ENCODE results near the gene IL36B. TPM values are rescaled to one million over a fixed set of nuclear protein-coding genes. Genes with fewer than 3 reads are reported as not detected.

The IL36B gene
- total RNA-seq, 1 donor from 2014 or later = not detected

DNA sequence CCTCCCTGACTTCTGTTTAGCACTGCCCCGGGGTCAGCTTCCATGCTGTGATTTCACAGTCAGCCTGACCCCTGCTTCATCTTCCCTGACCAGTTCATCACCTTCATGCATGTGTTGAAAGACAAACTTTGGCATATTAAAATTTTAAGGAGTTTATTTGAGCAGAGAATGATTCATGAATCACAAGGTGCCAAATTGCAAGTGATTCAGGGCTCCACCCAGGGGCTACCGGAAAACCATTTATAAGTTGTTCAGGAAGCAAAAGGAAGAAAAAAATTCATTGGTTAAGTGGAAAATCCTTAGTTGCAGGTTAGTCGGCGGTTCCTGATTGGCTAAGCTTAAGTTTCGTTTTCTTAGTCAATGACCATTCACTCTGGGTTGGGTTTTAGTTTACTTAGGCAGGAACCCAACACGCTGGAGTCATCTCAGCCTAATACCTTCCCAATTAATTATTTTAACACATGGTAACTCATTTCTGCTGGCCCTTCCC is 25.7 kb upstream of the IL36B start:
- DNase-seq (ENCODE audit: low read depth) (peak; percentile 98), FAIRE-seq (peak; percentile 36)
- Histone ChIP-seq H3K27me3 (ENCODE audit: control insufficient read depth, insufficient read depth, low read length) (no peaks in the 10 kb centered on the region), H3K4me3 (ENCODE audit: low read depth, low read length) (no peak overlapping the region), H3K36me3 (ENCODE audit: control insufficient read depth, insufficient read depth, low read length) (no peaks in the 10 kb centered on the region)
- TF ChIP-seq, protein P1, sequence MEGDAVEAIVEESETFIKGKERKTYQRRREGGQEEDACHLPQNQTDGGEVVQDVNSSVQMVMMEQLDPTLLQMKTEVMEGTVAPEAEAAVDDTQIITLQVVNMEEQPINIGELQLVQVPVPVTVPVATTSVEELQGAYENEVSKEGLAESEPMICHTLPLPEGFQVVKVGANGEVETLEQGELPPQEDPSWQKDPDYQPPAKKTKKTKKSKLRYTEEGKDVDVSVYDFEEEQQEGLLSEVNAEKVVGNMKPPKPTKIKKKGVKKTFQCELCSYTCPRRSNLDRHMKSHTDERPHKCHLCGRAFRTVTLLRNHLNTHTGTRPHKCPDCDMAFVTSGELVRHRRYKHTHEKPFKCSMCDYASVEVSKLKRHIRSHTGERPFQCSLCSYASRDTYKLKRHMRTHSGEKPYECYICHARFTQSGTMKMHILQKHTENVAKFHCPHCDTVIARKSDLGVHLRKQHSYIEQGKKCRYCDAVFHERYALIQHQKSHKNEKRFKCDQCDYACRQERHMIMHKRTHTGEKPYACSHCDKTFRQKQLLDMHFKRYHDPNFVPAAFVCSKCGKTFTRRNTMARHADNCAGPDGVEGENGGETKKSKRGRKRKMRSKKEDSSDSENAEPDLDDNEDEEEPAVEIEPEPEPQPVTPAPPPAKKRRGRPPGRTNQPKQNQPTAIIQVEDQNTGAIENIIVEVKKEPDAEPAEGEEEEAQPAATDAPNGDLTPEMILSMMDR (IDR thresholded peaks at IDR 0.05; ENCODE audit: insufficient read depth, low read length, severe bottlenecking) = no peak

DNA sequence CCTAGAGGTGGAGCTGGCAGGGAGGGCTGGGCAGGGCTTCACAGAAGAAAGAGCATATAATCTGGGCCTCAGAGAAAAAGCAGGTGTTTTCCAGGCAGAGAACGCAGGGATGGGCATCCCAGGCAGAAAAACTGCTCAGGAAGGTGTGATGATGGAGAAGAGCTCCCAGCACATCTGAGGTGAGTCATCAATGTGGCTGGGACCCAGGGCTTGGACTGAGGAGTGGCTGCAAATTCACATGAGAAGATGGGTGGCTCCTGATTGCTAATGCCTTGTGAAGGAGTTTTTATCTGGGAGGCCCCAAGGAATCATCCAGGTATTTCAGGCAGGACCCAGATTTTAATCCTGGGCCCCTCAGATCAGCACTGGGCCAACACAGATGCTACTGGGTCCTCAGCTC is 25.3 kb upstream of the IL36B start:
- H3K27me3 ChIP-seq (ENCODE audit: control insufficient read depth, insufficient read depth, low read length) = no peaks in the 10 kb centered on the region
- TF ChIP-seq, protein P1 (IDR thresholded peaks at IDR 0.05; ENCODE audit: insufficient read depth, low read length, severe bottlenecking) = no peak
- H3K4me3 ChIP-seq (ENCODE audit: low read depth, low read length) = no peak overlapping the region
- FAIRE-seq = peak; percentile 95
- no peaks in the 10 kb centered on the region for H3K36me3 ChIP-seq (ENCODE audit: control insufficient read depth, insufficient read depth, low read length)
- peak; percentile 96 for DNase-seq (ENCODE audit: low read depth)

DNA sequence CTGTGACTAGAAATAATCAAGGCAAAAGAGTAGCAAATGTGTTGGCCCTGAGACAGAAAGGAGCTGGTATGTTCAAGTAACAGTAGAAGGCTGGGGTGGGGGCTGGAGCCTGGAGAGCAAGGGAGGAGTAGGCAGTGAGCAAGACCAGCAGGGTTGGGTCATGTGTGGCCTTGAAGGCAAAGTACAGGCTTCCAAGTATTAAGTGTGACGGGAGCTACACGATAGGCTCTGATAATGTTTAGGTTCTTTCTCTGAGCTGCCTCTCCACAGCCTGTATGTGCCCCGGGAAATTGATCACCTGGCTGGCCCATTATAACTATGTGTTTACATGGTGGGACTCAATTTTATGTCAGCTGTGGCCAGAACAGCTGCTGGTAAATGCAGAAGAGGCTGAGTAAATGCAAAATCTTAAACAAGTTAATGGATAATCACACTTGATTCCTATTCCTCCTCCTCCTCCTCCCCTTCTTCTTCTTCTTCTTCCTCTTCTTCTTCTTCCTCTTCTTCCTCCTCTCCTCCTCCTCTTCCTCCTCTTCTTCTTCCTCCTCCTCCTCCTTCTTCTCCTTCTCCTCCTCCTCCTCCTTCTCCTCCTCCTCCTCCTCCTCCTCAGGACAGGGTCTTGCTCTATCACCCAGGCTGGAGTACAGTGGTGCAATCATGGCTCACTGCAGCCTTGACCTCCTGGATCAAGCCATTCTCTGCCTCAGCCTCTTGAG is 24.4 kb upstream of the IL36B start:
- no peak for DNase-seq (ENCODE audit: low read depth)
- TF ChIP-seq, protein P1 (IDR thresholded peaks at IDR 0.05; ENCODE audit: insufficient read depth, low read length, severe bottlenecking) = no peak
- Histone ChIP-seq H3K36me3 (ENCODE audit: control insufficient read depth, insufficient read depth, low read length) (no peaks in the 10 kb centered on the region), H3K4me3 (ENCODE audit: low read depth, low read length) (no peak overlapping the region), H3K27me3 (ENCODE audit: control insufficient read depth, insufficient read depth, low read length) (no peaks in the 10 kb centered on the region)
- FAIRE-seq = peak; percentile 80

DNA sequence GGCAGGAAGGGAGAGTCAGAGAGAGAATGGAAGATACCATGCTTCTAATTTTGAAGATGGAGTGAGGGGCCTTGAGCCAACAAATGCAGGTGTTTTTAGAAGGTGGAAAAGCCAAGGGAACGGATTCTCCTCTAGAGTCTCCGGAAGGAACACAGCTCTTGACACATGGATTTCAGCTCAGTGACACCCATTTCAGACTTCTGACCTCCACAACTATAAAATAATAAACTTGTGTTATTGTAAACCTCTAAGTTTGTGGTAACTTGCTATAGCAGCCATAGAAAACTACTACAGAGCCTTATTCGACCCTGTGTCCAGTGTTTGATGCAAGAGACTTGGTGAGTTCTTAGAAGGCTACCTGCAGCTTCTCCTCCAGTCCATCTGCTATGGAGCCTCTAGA is 22.9 kb upstream of the IL36B start:
- no peak for FAIRE-seq
- no peak for DNase-seq (ENCODE audit: low read depth)
- no peaks in the 10 kb centered on the region for H3K36me3 ChIP-seq (ENCODE audit: control insufficient read depth, insufficient read depth, low read length)
- no peaks in the 10 kb centered on the region for H3K27me3 ChIP-seq (ENCODE audit: control insufficient read depth, insufficient read depth, low read length)
- TF ChIP-seq, protein P1 (IDR thresholded peaks at IDR 0.05; ENCODE audit: insufficient read depth, low read length, severe bottlenecking) = no peak
- no peak overlapping the region for H3K4me3 ChIP-seq (ENCODE audit: low read depth, low read length)

DNA sequence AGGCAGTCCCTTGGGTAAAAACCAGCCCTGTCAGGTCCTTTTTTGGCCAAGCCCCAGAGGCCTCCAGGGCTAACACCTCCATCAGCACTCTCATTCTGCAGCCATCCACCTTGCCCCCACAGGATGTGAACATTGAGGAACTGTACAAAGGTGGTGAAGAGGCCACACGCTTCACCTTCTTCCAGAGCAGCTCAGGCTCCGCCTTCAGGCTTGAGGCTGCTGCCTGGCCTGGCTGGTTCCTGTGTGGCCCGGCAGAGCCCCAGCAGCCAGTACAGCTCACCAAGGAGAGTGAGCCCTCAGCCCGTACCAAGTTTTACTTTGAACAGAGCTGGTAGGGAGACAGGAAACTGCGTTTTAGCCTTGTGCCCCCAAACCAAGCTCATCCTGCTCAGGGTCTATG is 22.4 kb upstream of the IL36B start:
- FAIRE-seq (no peak), DNase-seq (ENCODE audit: low read depth) (peak; percentile 21)
- H3K36me3 ChIP-seq (ENCODE audit: control insufficient read depth, insufficient read depth, low read length) = no peaks in the 10 kb centered on the region
- H3K4me3 ChIP-seq (ENCODE audit: low read depth, low read length) = no peak overlapping the region
- no peaks in the 10 kb centered on the region for H3K27me3 ChIP-seq (ENCODE audit: control insufficient read depth, insufficient read depth, low read length)
- TF ChIP-seq, protein P1 (IDR thresholded peaks at IDR 0.05; ENCODE audit: insufficient read depth, low read length, severe bottlenecking) = no peak
